Measurements from ENCODE around the gene ITGA3.

Gene ITGA3

GRCh38 chr17:50094243-50094752 lies 38.4 kb downstream of the ITGA3 start:
- Histone ChIP-seq H3K9ac (ENCODE audit: low read length) (no peak overlapping the region), H3K79me2 (ENCODE audit: insufficient read depth, low read length) (no peaks in the 10 kb centered on the region), H3K9me2 (replicated peaks; ENCODE audit: insufficient read depth, low read length) (no peaks in the 10 kb centered on the region), H3K4me3 (ENCODE audit: insufficient read depth, low read length, poor library complexity, severe bottlenecking) (no peak overlapping the region), H4K20me1 (ENCODE audit: low read depth, low read length) (no peaks in the 10 kb centered on the region), H3F3A (ENCODE audit: insufficient read depth) (no peaks in the 10 kb centered on the region), H3K27me3 (ENCODE audit: low read length) (no peaks in the 10 kb centered on the region), H3K4me2 (ENCODE audit: low read depth, low read length, poor library complexity, severe bottlenecking) (peak overlapping the region; percentile 6), H3K9me3 (ENCODE audit: insufficient read depth, low read length) (no peaks in the 10 kb centered on the region), H3K36me3 (ENCODE audit: low read length) (no peaks in the 10 kb centered on the region), H2AFZ (ENCODE audit: low read depth, low read length, severe bottlenecking) (no peak overlapping the region), H3K27ac (ENCODE audit: low read depth, low read length) (no peak overlapping the region)
- TF ChIP-seq EZH2phosphoT487 (conservative IDR thresholded peaks at IDR 0.05; ENCODE audit: low read length), result no peak
- TF ChIP-seq CTCF (IDR thresholded peaks at IDR 0.05; ENCODE audit: insufficient read depth, low read length, poor library complexity, severe bottlenecking), result peak; percentile 86

GRCh38 chr17:50094753-50095619 lies 39.1 kb downstream of the ITGA3 start, which contains the start of gene PDK2:
Gene PDK2, plus strand, starts transcription at chr17:50095351. Its CDS starts 85 bp downstream, at chr17:50095436.
- Histone ChIP-seq H4K20me1 (ENCODE audit: low read depth, low read length) (no peaks in the 10 kb centered on the region), H3K4me3 (ENCODE audit: insufficient read depth, low read length, poor library complexity, severe bottlenecking) (no peak within 1 kb of the TSS), H3K9ac (ENCODE audit: low read length) (no peak within 1 kb of the TSS), H2AFZ (ENCODE audit: low read depth, low read length, severe bottlenecking) (no peak within 1 kb of the TSS), H3K36me3 (ENCODE audit: low read length) (no peaks in the 10 kb centered on the region), H3K4me2 (ENCODE audit: low read depth, low read length, poor library complexity, severe bottlenecking) (peak within 1 kb of the TSS; percentile 15), H3F3A (ENCODE audit: insufficient read depth) (no peaks in the 10 kb centered on the region), H3K27ac (ENCODE audit: low read depth, low read length) (no peak within 1 kb of the TSS), H3K9me2 (replicated peaks; ENCODE audit: insufficient read depth, low read length) (no peaks in the 10 kb centered on the region), H3K9me3 (ENCODE audit: insufficient read depth, low read length) (no peaks in the 10 kb centered on the region), H3K79me2 (ENCODE audit: insufficient read depth, low read length) (no peaks in the 10 kb centered on the region), H3K27me3 (ENCODE audit: low read length) (no peaks in the 10 kb centered on the region)
- TF ChIP-seq CTCF (IDR thresholded peaks at IDR 0.05; ENCODE audit: insufficient read depth, low read length, poor library complexity, severe bottlenecking) (no peak), EZH2phosphoT487 (conservative IDR thresholded peaks at IDR 0.05; ENCODE audit: low read length) (no peak)

- Histone ChIP-seq H3K9me2 (replicated peaks; ENCODE audit: insufficient read depth, low read length) (no peaks in the 10 kb centered on the region), H2AFZ (ENCODE audit: low read depth, low read length, severe bottlenecking) (no peak overlapping the region), H3K36me3 (ENCODE audit: low read length) (no peaks in the 10 kb centered on the region), H3K4me2 (ENCODE audit: low read depth, low read length, poor library complexity, severe bottlenecking) (peak overlapping the region; percentile 15), H3K4me3 (ENCODE audit: insufficient read depth, low read length, poor library complexity, severe bottlenecking) (no peak overlapping the region), H3K27ac (ENCODE audit: low read depth, low read length) (no peak overlapping the region), H3K9me3 (ENCODE audit: insufficient read depth, low read length) (no peaks in the 10 kb centered on the region), H4K20me1 (ENCODE audit: low read depth, low read length) (no peaks in the 10 kb centered on the region), H3K79me2 (ENCODE audit: insufficient read depth, low read length) (no peaks in the 10 kb centered on the region), H3K9ac (ENCODE audit: low read length) (no peak overlapping the region), H3K27me3 (ENCODE audit: low read length) (no peaks in the 10 kb centered on the region), H3F3A (ENCODE audit: insufficient read depth) (no peaks in the 10 kb centered on the region)
- no peak for TF ChIP-seq CTCF (IDR thresholded peaks at IDR 0.05; ENCODE audit: insufficient read depth, low read length, poor library complexity, severe bottlenecking)
Measured at GRCh38 chr17:50095626-50096037, 39.7 kb downstream of the ITGA3 start.

Data from SU-DHL-6 (cell line).